Tibial nerve (tissue), 4 donors: ENCODE measurements around the gene NPEPPS.
"Not testable (repeated sequence)": the region's sequence is repeated elsewhere in the genome, so short reads cannot be mapped to it uniquely, and the experiment has no call there.

Experiments
- EP300 ChIP-seq, 2 donors: sonication (generic); formaldehyde crosslinking; IDR thresholded peaks; one replicate each; pipeline ENCODE4 v1.6.1; 2017; ENCODE audit warnings: antibody characterized with exemption in 2 of 2, mild to moderate bottlenecking in 1 of 2
- POLR2A ChIP-seq, 2 donors: fragments of 450-650 bp; IDR thresholded peaks; one replicate each; pipeline ENCODE4 v1.6.1; 2017; ENCODE audit warnings: antibody characterized with exemption in 2 of 2, mild to moderate bottlenecking in 2 of 2, moderate library complexity in 2 of 2
- TF ChIP-seq, protein P1 (sequence below), 5 experiments: fragments of 200-600 bp in 3 of 5; fragments of 450-650 bp in 2 of 5; sonication (generic) in 3 of 5; IDR thresholded peaks; one replicate each; pipeline ENCODE4 v1.5.1; 2016 to 2019; ENCODE audit warnings: antibody characterized with exemption in 5 of 5, mild to moderate bottlenecking in 3 of 5, moderate library complexity in 2 of 5

DNA sequence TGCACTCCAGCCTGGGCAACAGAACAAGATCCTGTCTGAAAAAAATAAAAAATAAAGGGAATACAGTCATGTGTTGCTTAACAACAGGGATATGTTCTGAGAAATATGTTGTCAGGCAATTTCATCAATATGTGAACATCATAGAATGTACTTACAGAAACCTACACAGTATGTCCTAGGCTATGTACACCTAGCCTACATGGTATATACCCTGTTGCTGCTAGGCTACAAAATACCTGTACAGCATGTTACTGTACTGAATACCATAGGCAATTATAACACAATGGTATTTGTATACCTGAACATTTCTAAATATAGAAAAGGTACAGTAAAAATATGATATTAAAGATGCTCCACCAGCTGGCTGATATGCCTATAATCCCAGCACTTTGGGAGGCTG, 62.6 kb downstream of the NPEPPS start:
- TF ChIP-seq, protein P1, sequence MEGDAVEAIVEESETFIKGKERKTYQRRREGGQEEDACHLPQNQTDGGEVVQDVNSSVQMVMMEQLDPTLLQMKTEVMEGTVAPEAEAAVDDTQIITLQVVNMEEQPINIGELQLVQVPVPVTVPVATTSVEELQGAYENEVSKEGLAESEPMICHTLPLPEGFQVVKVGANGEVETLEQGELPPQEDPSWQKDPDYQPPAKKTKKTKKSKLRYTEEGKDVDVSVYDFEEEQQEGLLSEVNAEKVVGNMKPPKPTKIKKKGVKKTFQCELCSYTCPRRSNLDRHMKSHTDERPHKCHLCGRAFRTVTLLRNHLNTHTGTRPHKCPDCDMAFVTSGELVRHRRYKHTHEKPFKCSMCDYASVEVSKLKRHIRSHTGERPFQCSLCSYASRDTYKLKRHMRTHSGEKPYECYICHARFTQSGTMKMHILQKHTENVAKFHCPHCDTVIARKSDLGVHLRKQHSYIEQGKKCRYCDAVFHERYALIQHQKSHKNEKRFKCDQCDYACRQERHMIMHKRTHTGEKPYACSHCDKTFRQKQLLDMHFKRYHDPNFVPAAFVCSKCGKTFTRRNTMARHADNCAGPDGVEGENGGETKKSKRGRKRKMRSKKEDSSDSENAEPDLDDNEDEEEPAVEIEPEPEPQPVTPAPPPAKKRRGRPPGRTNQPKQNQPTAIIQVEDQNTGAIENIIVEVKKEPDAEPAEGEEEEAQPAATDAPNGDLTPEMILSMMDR (IDR thresholded peaks at IDR 0.05) = not testable (repeated sequence)
- TF ChIP-seq POLR2A, EP300 (IDR thresholded peaks at IDR 0.05): not testable (repeated sequence)
